Esophagus muscularis mucosa (tissue), 4 donors: ENCODE data around the gene ANKMY2. TPM values are rescaled to one million over a fixed set of nuclear protein-coding genes. Genes with fewer than 3 reads are reported as not detected.

Source experiments
- DNase-seq: peaks from one replicate; pipeline ENCODE4 v3.0.0-alpha.2; 2017; ENCODE audit errors: extremely low spot score
- H3K27ac ChIP-seq, 4 donors: fragments of 200-600 bp; sonication (generic); replicated peaks in 1 of 4; 1 replicate in 3 of 4; 2 replicates in 1 of 4; pipeline ENCODE4 v1.5.1; 2016 to 2019; ENCODE audit warnings: mild to moderate bottlenecking in 1 of 4
- H3K27me3 ChIP-seq, 4 donors: fragments of 200-600 bp; sonication (generic); one replicate each; pipeline versions ENCODE4 v1.5.1 to v1.6.0; 2016 to 2019
- H3K36me3 ChIP-seq, 4 donors: fragments of 200-600 bp; sonication (generic); one replicate each; pipeline ENCODE4 v1.5.1; 2016 to 2019
- H3K4me1 ChIP-seq, 4 donors: fragments of 200-600 bp; sonication (generic); one replicate each; pipeline ENCODE4 v1.5.1; 2016 to 2019
- H3K4me3 ChIP-seq, 4 donors: fragments of 200-600 bp; sonication (generic); 1 replicate in 2 of 4; 2 replicates in 2 of 4; pipeline ENCODE4 v1.5.1; 2016 to 2019; ENCODE audit warnings: mild to moderate bottlenecking in 4 of 4, moderate library complexity in 1 of 4
- H3K9me3 ChIP-seq, 4 donors: fragments of 200-600 bp; sonication (generic); 1 replicate in 3 of 4; 2 replicates in 1 of 4; pipeline ENCODE4 v1.5.1; 2016 to 2019
- EP300 ChIP-seq: sonication (generic); formaldehyde crosslinking; IDR thresholded peaks from one replicate; pipeline ENCODE4 v1.6.1; 2017; ENCODE audit warnings: antibody characterized with exemption
- POLR2A ChIP-seq: fragments of 450-650 bp; IDR thresholded peaks from one replicate; pipeline ENCODE4 v1.6.1; 2017; ENCODE audit warnings: antibody characterized with exemption, moderate library complexity, mild to moderate bottlenecking, low read depth
- POLR2AphosphoS5 ChIP-seq, 2 donors: sonication (generic); formaldehyde crosslinking; IDR thresholded peaks; one replicate each; pipeline ENCODE4 v1.6.1; 2017; ENCODE audit warnings: antibody characterized with exemption in 2 of 2
- WGBS: methylation state at CpG from one replicate; pipeline ENCODE4 v1.1.5; 2018; 5-methylcytosine and 5-hydroxymethylcytosine counted together
- intact Hi-C: fragments of 100-400 bp; cut with DNase I; formaldehyde crosslinking; loops from one replicate; pipeline ENCODE4 v1.15.1; 2023
- total RNA-seq, 4 donors: library from RNA; depleted of rRNA; stranded (reverse); fragments of >200 nt; gene quantifications; one replicate each; pipeline versions ENCODE4 v1.1.0 to v1.2.1, GENCODE V29; 2016
- TF ChIP-seq, protein P1 (sequence below), 3 experiments: fragments of 200-600 bp in 2 of 3; fragments of 450-650 bp in 1 of 3; sonication (generic) in 2 of 3; IDR thresholded peaks; one replicate each; pipeline ENCODE4 v1.5.1; 2017 to 2019; ENCODE audit warnings: antibody characterized with exemption in 3 of 3, mild to moderate bottlenecking in 2 of 3, moderate library complexity in 1 of 3

ANKMY2 gene
- total RNA-seq, 4 donors from 2014 or later: 12.4 to 24.9 (median 17.6) TPM

DNA sequence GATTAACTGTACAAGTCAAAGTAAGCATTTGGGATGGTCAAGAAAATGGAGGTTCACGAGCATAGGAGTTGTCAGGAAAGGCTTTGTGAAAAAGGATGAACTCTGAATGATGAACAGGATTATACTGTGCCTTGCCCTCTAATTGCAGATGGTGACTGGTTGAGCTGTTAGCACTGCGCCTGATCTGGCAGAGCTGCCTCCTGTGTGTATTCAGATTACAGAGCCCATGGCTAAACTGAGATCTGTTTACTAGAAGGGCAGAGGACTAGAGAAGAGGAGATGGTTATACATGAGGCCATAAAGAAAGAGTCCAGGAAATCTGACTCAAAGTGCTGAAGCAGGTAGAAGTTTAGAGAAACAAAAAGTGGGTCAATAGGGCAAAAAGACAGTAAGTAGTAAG is 89.2 kb downstream of the ANKMY2 start:
- intact Hi-C loops: no loop called here
- 67% methylated on average over 2 of the region's 2 CpGs for WGBS
- no peak overlapping the region for H3K4me3 ChIP-seq

DNA sequence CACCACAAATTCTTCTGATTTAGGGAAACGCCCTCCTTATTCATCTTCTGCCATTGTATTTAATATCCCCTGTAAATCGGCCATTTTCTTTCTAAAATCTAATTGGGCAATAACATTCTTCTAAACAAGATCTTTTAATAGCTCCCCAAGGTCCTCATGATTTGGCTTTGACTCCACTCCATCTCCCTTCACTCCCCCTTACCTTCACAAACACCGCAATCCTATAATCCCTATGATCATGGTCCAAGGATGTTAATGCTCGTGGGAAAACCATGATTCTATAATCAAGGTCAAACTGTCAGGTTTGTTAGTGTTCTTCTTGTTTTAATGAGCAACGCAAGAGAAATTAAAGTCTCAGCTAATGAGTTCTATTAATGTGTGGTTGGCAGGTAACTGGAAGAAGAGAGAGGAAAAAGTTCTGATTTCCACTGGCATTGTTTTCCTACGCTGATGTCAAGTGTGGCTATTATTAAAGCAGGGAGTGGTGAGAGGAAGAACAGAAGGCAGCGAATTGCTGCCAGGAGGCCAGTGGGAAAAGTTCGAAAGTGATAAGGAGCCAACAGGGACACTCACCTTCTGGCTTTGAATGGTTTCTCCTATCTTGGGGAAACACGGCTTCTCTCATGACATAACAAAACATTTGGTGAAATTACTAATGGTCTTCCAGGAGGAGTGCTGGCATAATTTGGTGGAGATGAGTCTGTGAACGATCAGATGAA is 90.9 kb downstream of the ANKMY2 start:
- DNase-seq: no peak
- Histone ChIP-seq H3K27ac (no peak overlapping the region), H3K4me1 (no peaks in the 10 kb centered on the region), H3K27me3 (no peaks in the 10 kb centered on the region), H3K36me3 (no peaks in the 10 kb centered on the region), H3K4me3 (no peak overlapping the region), H3K9me3 (no peaks in the 10 kb centered on the region)
- TF ChIP-seq EP300: no peak
- intact Hi-C loops: no loop called here
- WGBS: 85% methylated on average over 10 of the region's 10 CpGs

More for the DNA sequence above, 89.2 kb downstream of the ANKMY2 start:
- Histone ChIP-seq H3K9me3 (no peaks in the 10 kb centered on the region), H3K27ac (no peak overlapping the region), H3K27me3 (no peaks in the 10 kb centered on the region), H3K36me3 (no peaks in the 10 kb centered on the region), H3K4me1 (no peaks in the 10 kb centered on the region)
- no peak for DNase-seq
- TF ChIP-seq, protein P1, sequence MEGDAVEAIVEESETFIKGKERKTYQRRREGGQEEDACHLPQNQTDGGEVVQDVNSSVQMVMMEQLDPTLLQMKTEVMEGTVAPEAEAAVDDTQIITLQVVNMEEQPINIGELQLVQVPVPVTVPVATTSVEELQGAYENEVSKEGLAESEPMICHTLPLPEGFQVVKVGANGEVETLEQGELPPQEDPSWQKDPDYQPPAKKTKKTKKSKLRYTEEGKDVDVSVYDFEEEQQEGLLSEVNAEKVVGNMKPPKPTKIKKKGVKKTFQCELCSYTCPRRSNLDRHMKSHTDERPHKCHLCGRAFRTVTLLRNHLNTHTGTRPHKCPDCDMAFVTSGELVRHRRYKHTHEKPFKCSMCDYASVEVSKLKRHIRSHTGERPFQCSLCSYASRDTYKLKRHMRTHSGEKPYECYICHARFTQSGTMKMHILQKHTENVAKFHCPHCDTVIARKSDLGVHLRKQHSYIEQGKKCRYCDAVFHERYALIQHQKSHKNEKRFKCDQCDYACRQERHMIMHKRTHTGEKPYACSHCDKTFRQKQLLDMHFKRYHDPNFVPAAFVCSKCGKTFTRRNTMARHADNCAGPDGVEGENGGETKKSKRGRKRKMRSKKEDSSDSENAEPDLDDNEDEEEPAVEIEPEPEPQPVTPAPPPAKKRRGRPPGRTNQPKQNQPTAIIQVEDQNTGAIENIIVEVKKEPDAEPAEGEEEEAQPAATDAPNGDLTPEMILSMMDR (IDR thresholded peaks at IDR 0.05): no peak
- TF ChIP-seq EP300: no peak
- no peak for TF ChIP-seq POLR2AphosphoS5 (IDR thresholded peaks at IDR 0.05)
- no peak for TF ChIP-seq POLR2A

DNA sequence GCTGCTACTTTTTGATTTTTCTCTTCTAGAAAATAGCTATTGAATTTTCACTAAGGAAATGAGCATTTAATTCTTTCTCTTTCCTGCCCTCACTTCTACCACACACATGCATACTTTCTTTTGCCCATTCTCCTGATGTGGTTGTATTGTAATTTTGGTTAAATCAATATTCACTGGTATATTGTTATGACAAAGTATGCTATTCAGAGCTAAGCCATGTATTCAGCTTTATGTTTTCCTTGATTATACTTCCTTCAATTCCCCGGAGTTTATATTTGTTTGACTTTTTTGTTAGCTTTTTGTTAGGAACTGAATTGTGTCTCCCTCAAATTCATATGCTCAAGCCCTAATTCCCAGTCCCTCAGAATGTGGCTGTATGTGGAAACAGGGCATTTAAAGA is 94.9 kb downstream of the ANKMY2 start:
- Histone ChIP-seq H3K4me3 (no peak overlapping the region), H3K9me3 (no peaks in the 10 kb centered on the region), H3K27ac (no peak overlapping the region), H3K36me3 (no peaks in the 10 kb centered on the region), H3K4me1 (no peaks in the 10 kb centered on the region), H3K27me3 (no peaks in the 10 kb centered on the region)
- WGBS: 68% methylated on average over 1 of the region's 1 CpG
- no peak for TF ChIP-seq POLR2AphosphoS5 (IDR thresholded peaks at IDR 0.05)
- no peak for TF ChIP-seq POLR2A
- no peak for TF ChIP-seq EP300
- TF ChIP-seq, protein P1 (IDR thresholded peaks at IDR 0.05): no peak
- intact Hi-C loops: no loop called here
- DNase-seq: no peak

Other genes with a start within 250 kb of the ANKMY2 start
- 1 to 10 TPM; 1.9 to 3.6 (median 3.5) TPM for gene CRPPA, start 224.2 kb downstream of the ANKMY2 start, total RNA-seq
- 1 to 10 TPM in 1 of 4 donors, under 1 TPM in 2, not detected in 1; 0.71 to 1.2 (median 0.83) TPM for gene SOSTDC1, start 180.0 kb downstream of the ANKMY2 start, total RNA-seq
- not detected for gene LRRC72, start 118.9 kb downstream of the ANKMY2 start, total RNA-seq
- gene BZW2, start 427 bp upstream of the ANKMY2 start, total RNA-seq: 10 to 100 TPM; 48.1 to 73.9 (median 62.4) TPM
- 1 to 10 TPM; 2.1 to 8.8 (median 6.5) TPM for gene TSPAN13, start 108.0 kb upstream of the ANKMY2 start, total RNA-seq
- not detected for gene AGR2, start 159.2 kb upstream of the ANKMY2 start, total RNA-seq
- under 1 TPM in 1 of 4 donors, not detected in 3; 0.45 TPM for gene AGR3, start 236.2 kb upstream of the ANKMY2 start, total RNA-seq